B cell (primary cell): ENCODE data around the gene ADRB1. TPM values are rescaled to one million over a fixed set of nuclear protein-coding genes. Genes with fewer than 3 reads are reported as not detected.

Experiments
- ATAC-seq: fragments of 200-7000 bp; cut with Tn5 transposase; one replicate; pipeline ENCODE4 v1.10.0; 2021; ENCODE audit warnings: low read depth, mild to moderate bottlenecking, moderate number of reproducible peaks, moderate library complexity
- CTCF ChIA-PET: fragments of 350-600 bp; sonication (Branson Sonifier 250); formaldehyde crosslinking; loops from one replicate; lab custom pipeline; 2021; ENCODE audit warnings: antibody characterized with exemption, inconsistent platforms; lab: Charles Lee
- POLR2A ChIA-PET: fragments of 350-600 bp; sonication (Branson Sonifier 250); formaldehyde crosslinking; loops from one replicate; lab custom pipeline; 2021; ENCODE audit warnings: antibody characterized with exemption; lab: Charles Lee
- DNase-seq: peaks from one replicate; pipeline ENCODE4 v3.0.0; 2013
- H2AFZ ChIP-seq: 2 replicates; pipeline ENCODE4 v1.6.1; 2012; ENCODE audit warnings: mild to moderate bottlenecking, low read depth, low read length; ENCODE audit not compliant: insufficient read depth, poor library complexity, severe bottlenecking
- H3K27ac ChIP-seq, 2 donors: 1 replicate in 1 of 2; 2 replicates in 1 of 2; pipeline ENCODE4 v1.5.1; 2012 to 2013; ENCODE audit warnings: low read length in 2 of 2, mild to moderate bottlenecking in 2 of 2, moderate library complexity in 1 of 2
- H3K27me3 ChIP-seq, 4 experiments: fragments of 200-600 bp in 1 of 4; sonication (generic) in 1 of 4; replicated peaks in 1 of 4; 1 replicate in 2 of 4; 2 replicates in 2 of 4; pipeline versions ENCODE4 v1.6.1 to v1.7.0; 2013 to 2016; ENCODE audit warnings: low read length in 3 of 4, mild to moderate bottlenecking in 2 of 4, mixed read lengths in 1 of 4, moderate library complexity in 1 of 4; ENCODE audit not compliant: insufficient read depth in 4 of 4, control insufficient read depth in 3 of 4; ENCODE audit errors: control extremely low read depth in 1 of 4
- H3K36me3 ChIP-seq, 2 experiments: replicated peaks in 1 of 2; 1 replicate in 1 of 2; 2 replicates in 1 of 2; pipeline versions ENCODE4 v1.6.1 to v1.7.1; 2013; ENCODE audit warnings: low read length in 1 of 2; ENCODE audit not compliant: insufficient read depth in 2 of 2, control insufficient read depth in 1 of 2; ENCODE audit errors: control extremely low read depth in 1 of 2, extremely low read depth in 1 of 2
- H3K4me1 ChIP-seq, 2 donors: fragments of 200-600 bp in 1 of 2; sonication (generic) in 1 of 2; 1 replicate in 1 of 2; 2 replicates in 1 of 2; pipeline versions ENCODE4 v1.5.1 to v1.6.1; 2013 to 2017; ENCODE audit warnings: low read length in 2 of 2; ENCODE audit not compliant: control insufficient read depth in 2 of 2, insufficient read depth in 2 of 2
- H3K4me2 ChIP-seq: replicated peaks from 2 replicates; pipeline ENCODE3; 2012; ENCODE audit warnings: mild to moderate bottlenecking, low read depth, low read length; ENCODE audit not compliant: poor library complexity, severe bottlenecking
- H3K4me3 ChIP-seq, 5 experiments: fragments of 200-600 bp in 1 of 5; sonication (generic) in 1 of 5; 1 replicate in 3 of 5; 2 replicates in 2 of 5; pipeline versions ENCODE4 v1.5.1 to v1.7.0; 2011 to 2016; ENCODE audit warnings: low read length in 4 of 5, mild to moderate bottlenecking in 4 of 5, low read depth in 2 of 5, control low read depth in 1 of 5, moderate library complexity in 1 of 5; ENCODE audit not compliant: insufficient read depth in 1 of 5; ENCODE audit errors: control extremely low read depth in 1 of 5, extremely low read depth in 1 of 5
- H3K79me2 ChIP-seq: fragments of 200-600 bp; sonication (generic); one replicate; pipeline ENCODE4 v1.6.0; 2016; ENCODE audit warnings: low read length; ENCODE audit not compliant: control insufficient read depth, insufficient read depth
- H3K9ac ChIP-seq: fragments of 200-600 bp; sonication (generic); 2 replicates; pipeline ENCODE4 v1.6.1; 2017; ENCODE audit warnings: mild to moderate bottlenecking, low read length, moderate library complexity
- H3K9me3 ChIP-seq, 3 donors: one replicate each; pipeline versions ENCODE4 v1.6.1 to v1.7.1; 2013; ENCODE audit warnings: low read length in 2 of 3; ENCODE audit not compliant: control insufficient read depth in 2 of 3, insufficient read depth in 1 of 3; ENCODE audit errors: control extremely low read depth in 1 of 3
- H4K20me1 ChIP-seq: 2 replicates; pipeline ENCODE4 v1.6.0; 2012; ENCODE audit warnings: mild to moderate bottlenecking, low read length; ENCODE audit not compliant: insufficient read depth, control insufficient read depth, poor library complexity, severe bottlenecking
- H3K27ac Mint-ChIP-seq: one replicate; pipeline ENCODE4 v1.8.0; 2021; ENCODE audit warnings: mixed read lengths
- H3K27me3 Mint-ChIP-seq: one replicate; pipeline ENCODE4 v1.8.0; 2021; ENCODE audit warnings: mixed read lengths
- H3K4me1 Mint-ChIP-seq: one replicate; pipeline ENCODE4 v1.8.0; 2021; ENCODE audit warnings: mixed read lengths
- H3K4me3 Mint-ChIP-seq: one replicate; pipeline ENCODE4 v1.8.0; 2021; ENCODE audit warnings: mixed read lengths
- H3K9me3 Mint-ChIP-seq: one replicate; pipeline ENCODE4 v1.8.0; 2022; ENCODE audit warnings: mixed read lengths; ENCODE audit not compliant: insufficient read depth
- CTCF ChIP-seq: fragments of 200-600 bp; IDR thresholded peaks from one replicate; pipeline ENCODE4 v1.8.0; 2022; ENCODE audit warnings: antibody characterized with exemption, mild to moderate bottlenecking
- EZH2 ChIP-seq: IDR thresholded peaks from 2 replicates; pipeline ENCODE4 v1.6.1; 2012; ENCODE audit warnings: borderline replicate concordance, low read depth, mild to moderate bottlenecking, moderate library complexity, low read length; ENCODE audit not compliant: insufficient read depth, poor library complexity, severe bottlenecking
- whole genome bisulfite sequencing: methylation state at CpG from one replicate; pipeline ENCODE4 v1.1.5; 2013; ENCODE audit warnings: missing lambda C conversion rate; ENCODE audit not compliant: insufficient coverage; 5-methylcytosine and 5-hydroxymethylcytosine counted together
- intact Hi-C: fragments of 100-400 bp; cut with micrococcal nuclease; formaldehyde crosslinking; loops from one replicate; pipeline ENCODE4 v1.10.0; 2022
- polyA plus RNA-seq: library from polyadenylated mRNA; depleted of rRNA; stranded (reverse); fragments of >200 nt; gene quantifications from 2 replicates; pipeline ENCODE4 v1.2.3, GENCODE V29; 2012
- total RNA-seq, 2 donors: library from RNA; stranded (reverse); fragments of 120-200 nt in 1 of 2; gene quantifications; 1 replicate in 1 of 2; 2 replicates in 1 of 2; pipeline versions ENCODE4 v1.2.3 to v1.2.4, GENCODE V29; 2013 to 2022

ADRB1 gene
- total and polyA plus RNA-seq, 2 donors (not counting 1 experiment from before 2014, with no cell fraction given), result 0.10 TPM; not detected in 1

- ChIA-PET CTCF (interaction anchor here (1.1 kb wide), 1 partner anchor 32 kb away, joined by 3 read pairs; no protein-coding TSS in a partner anchor), POLR2A (no interaction called here)
- no peaks in the 10 kb centered on the region for H3K9me3 Mint-ChIP-seq
- H2AFZ ChIP-seq, result no peak overlapping the region
- no peak overlapping the region for H3K27ac ChIP-seq
- no peak overlapping the region for H3K4me2 ChIP-seq
- intact Hi-C loops, result no loop called here
- H4K20me1 ChIP-seq, result no peaks in the 10 kb centered on the region
- TF ChIP-seq CTCF (no peak), EZH2 (no peak)
- DNase-seq (no peak), ATAC-seq (no peak)
- H3K9ac ChIP-seq, result no peak overlapping the region
- H3K36me3 ChIP-seq, result no peaks in the 10 kb centered on the region
- peaks cover 13% of the 10 kb centered on the region for H3K4me1 Mint-ChIP-seq
- peaks cover 17 to 18% of the 10 kb centered on the region in 2 donors for H3K4me1 ChIP-seq
- H3K79me2 ChIP-seq, result no peaks in the 10 kb centered on the region
- H3K27me3 Mint-ChIP-seq, result peaks cover 63% of the 10 kb centered on the region
- no peak overlapping the region for H3K27ac Mint-ChIP-seq
- 50% methylated on average over 1 of the region's 3 CpGs for WGBS
- H3K4me3 Mint-ChIP-seq, result no peak overlapping the region
- H3K27me3 ChIP-seq, result peaks cover 0 to 36% (median 27%) of the 10 kb centered on the region in 4 experiments
- H3K9me3 ChIP-seq, result peaks cover 0 to 7% (median 0%) of the 10 kb centered on the region in 3 donors
- no peak overlapping the region for H3K4me3 ChIP-seq
Observed at GRCh38 chr10:114048472-114048871, 4.8 kb downstream of the ADRB1 start.

GRCh38 chr10:114051714-114052113, 8.0 kb downstream of the ADRB1 start:
- no peak for DNase-seq
- Histone ChIP-seq H4K20me1 (no peaks in the 10 kb centered on the region), H3K36me3 (no peaks in the 10 kb centered on the region), H3K4me3 (no peak overlapping the region), H3K4me1 (no peaks in the 10 kb centered on the region), H2AFZ (no peak overlapping the region), H3K9ac (no peak overlapping the region), H3K27me3 (peaks cover 0 to 20% (median 9%) of the 10 kb centered on the region in 4 experiments), H3K27ac (no peak overlapping the region), H3K9me3 (no peaks in the 10 kb centered on the region), H3K4me2 (no peak overlapping the region), H3K79me2 (no peaks in the 10 kb centered on the region)
- Mint-ChIP-seq H3K4me3 (no peak overlapping the region), H3K27ac (no peak overlapping the region), H3K27me3 (peaks cover 51% of the 10 kb centered on the region), H3K4me1 (no peaks in the 10 kb centered on the region), H3K9me3 (no peaks in the 10 kb centered on the region)
- ChIA-PET CTCF (no interaction called here), POLR2A (no interaction called here)
- no CpG with 5 or more reads among the region's 3 CpGs for WGBS
- intact Hi-C loops, result no loop called here
- no peak for ATAC-seq
- TF ChIP-seq CTCF, result no peak
- no peak for TF ChIP-seq EZH2
